Spleen (tissue), 7 donors: ENCODE data around the gene NCR3LG1.

Experiments used
- CTCF ChIP-seq, 11 experiments: fragments of 200-600 bp in 7 of 11; fragments of 450-650 bp in 4 of 11; sonication (generic) in 4 of 11; IDR thresholded peaks in 8 of 11; conservative IDR thresholded peaks in 3 of 11; 1 replicate in 7 of 11; 2 replicates in 4 of 11; pipeline versions ENCODE4 v1.4.0 to v1.8.0; 2016 to 2021; ENCODE audit warnings: antibody characterized with exemption in 11 of 11, inconsistent platforms in 4 of 11, mild to moderate bottlenecking in 1 of 11
- POLR2A ChIP-seq, 3 donors: fragments of 450-650 bp; IDR thresholded peaks; one replicate each; pipeline ENCODE4 v1.5.1; 2017; ENCODE audit warnings: antibody characterized with exemption in 3 of 3, mild to moderate bottlenecking in 1 of 3
- POLR2AphosphoS5 ChIP-seq, 3 donors: sonication (generic); formaldehyde crosslinking; IDR thresholded peaks; one replicate each; pipeline ENCODE4 v1.5.1; 2017; ENCODE audit warnings: antibody characterized with exemption in 3 of 3
- donor health status: DM: no; HTN: no; CAD: no; lungs with moderate emphysema.
- donor health status: DM: no; HTN: no; CAD: no.
- donor health status: DM: no; HTN: no; CAD: no.

GRCh38 chr11:17343907-17344306 lies 7.7 kb upstream of the NCR3LG1 start:
- TF ChIP-seq POLR2A (IDR thresholded peaks at IDR 0.05) (no peak), CTCF (IDR thresholded peaks at IDR 0.05 in 8 of 11, conservative IDR thresholded peaks at IDR 0.05 in 3 of 11) (no peak), POLR2AphosphoS5 (IDR thresholded peaks at IDR 0.05) (no peak)
